Ovary (tissue), 9 donors: ENCODE results near the gene PTPRO. TPM values are rescaled to one million over a fixed set of nuclear protein-coding genes. Genes with fewer than 3 reads are reported as not detected.

Source experiments
- DNase-seq, 5 donors: peaks; one replicate each; pipeline ENCODE4 v3.0.0-alpha.2; 2019 to 2020
- H3K27ac ChIP-seq, 2 donors: fragments of 200-600 bp; one replicate each; pipeline versions ENCODE4 v1.5.1 to v1.8.0; 2019 to 2022
- H3K27me3 ChIP-seq: fragments of 200-600 bp; one replicate; pipeline ENCODE4 v1.8.0; 2022
- H3K36me3 ChIP-seq: fragments of 200-600 bp; sonication (generic); one replicate; pipeline ENCODE4 v1.5.1; 2019
- H3K4me1 ChIP-seq: one replicate; pipeline ENCODE4 v1.8.1; 2013; ENCODE audit warnings: mild to moderate bottlenecking, moderate library complexity; ENCODE audit not compliant: insufficient read depth
- H3K4me3 ChIP-seq: fragments of 200-600 bp; sonication (generic); one replicate; pipeline ENCODE4 v1.5.1; 2017
- H3K9me3 ChIP-seq, 2 donors: fragments of 200-600 bp in 1 of 2; sonication (generic) in 1 of 2; one replicate each; pipeline versions ENCODE4 v1.5.1 to v1.8.1; 2013 to 2019; ENCODE audit warnings: mild to moderate bottlenecking in 1 of 2, moderate library complexity in 1 of 2
- CTCF ChIP-seq, 3 donors: fragments of 450-650 bp in 2 of 3; fragments of 200-600 bp in 1 of 3; IDR thresholded peaks; one replicate each; pipeline versions ENCODE4 v1.5.1 to v1.8.0; 2016 to 2022; ENCODE audit warnings: antibody characterized with exemption in 3 of 3, mild to moderate bottlenecking in 1 of 3
- EP300 ChIP-seq: sonication (generic); formaldehyde crosslinking; IDR thresholded peaks from one replicate; pipeline ENCODE4 v1.6.1; 2017; ENCODE audit warnings: antibody characterized with exemption
- POLR2A ChIP-seq: fragments of 450-650 bp; IDR thresholded peaks from one replicate; pipeline ENCODE4 v1.6.1; 2017; ENCODE audit warnings: antibody characterized with exemption, mild to moderate bottlenecking, moderate library complexity
- WGBS, 3 donors: extraction: QIAGEN DNeasy Blood & Tissue Kit in 1 of 3; methylation state at CpG; one replicate each; pipeline versions ENCODE4 v1.1.5 to v1.1.7; 2013 to 2017; 5-methylcytosine and 5-hydroxymethylcytosine counted together
- intact Hi-C, 4 donors: fragments of 100-400 bp; cut with DNase I; formaldehyde crosslinking; loops; one replicate each; pipeline versions ENCODE4 v1.11.0 to v1.15.1; 2022 to 2023
- polyA plus RNA-seq, 2 donors: library from polyadenylated mRNA; stranded (reverse); fragments of 200-250 nt in 1 of 2; fragments of 350-450 nt in 1 of 2; fragmentation: Illumina TruSeq in 1 of 2; extraction: RNeasy Lipid Tissue Mini Kit (QIAGEN cat#74804) in 1 of 2; gene quantifications; one replicate each; pipeline ENCODE4 v1.2.3, GENCODE V29; 2013 to 2014
- total RNA-seq, 7 donors: library from RNA; depleted of rRNA in 2 of 7; stranded (reverse); fragments of >200 nt in 2 of 7; fragmentation: NEBNext Ultra II Directional in 3 of 7; extraction: Animal tissue kit (Norgen Biotek cat#: 25700) in 3 of 7; gene quantifications; one replicate each; pipeline versions ENCODE4 v1.1.0 to v1.2.4, GENCODE V29; 2016 to 2023
- donor health status: DM: no; HTN: no; CAD: no; lungs with moderate emphysema.
- donor health status: DM: no; HTN: no; CAD: no.
- donor health status: Bipolar disorder and iron deficiency.
- donor health status: DM: yes; HTN: yes; CAD: no.
- donor health status: DM: no; HTN: no; CAD: no.
- donor health status: DM: yes; HTN: yes; CAD: no.

The PTPRO gene
- total and polyA plus RNA-seq, 9 donors = 0.30 to 3.7 (median 0.83) TPM

DNA sequence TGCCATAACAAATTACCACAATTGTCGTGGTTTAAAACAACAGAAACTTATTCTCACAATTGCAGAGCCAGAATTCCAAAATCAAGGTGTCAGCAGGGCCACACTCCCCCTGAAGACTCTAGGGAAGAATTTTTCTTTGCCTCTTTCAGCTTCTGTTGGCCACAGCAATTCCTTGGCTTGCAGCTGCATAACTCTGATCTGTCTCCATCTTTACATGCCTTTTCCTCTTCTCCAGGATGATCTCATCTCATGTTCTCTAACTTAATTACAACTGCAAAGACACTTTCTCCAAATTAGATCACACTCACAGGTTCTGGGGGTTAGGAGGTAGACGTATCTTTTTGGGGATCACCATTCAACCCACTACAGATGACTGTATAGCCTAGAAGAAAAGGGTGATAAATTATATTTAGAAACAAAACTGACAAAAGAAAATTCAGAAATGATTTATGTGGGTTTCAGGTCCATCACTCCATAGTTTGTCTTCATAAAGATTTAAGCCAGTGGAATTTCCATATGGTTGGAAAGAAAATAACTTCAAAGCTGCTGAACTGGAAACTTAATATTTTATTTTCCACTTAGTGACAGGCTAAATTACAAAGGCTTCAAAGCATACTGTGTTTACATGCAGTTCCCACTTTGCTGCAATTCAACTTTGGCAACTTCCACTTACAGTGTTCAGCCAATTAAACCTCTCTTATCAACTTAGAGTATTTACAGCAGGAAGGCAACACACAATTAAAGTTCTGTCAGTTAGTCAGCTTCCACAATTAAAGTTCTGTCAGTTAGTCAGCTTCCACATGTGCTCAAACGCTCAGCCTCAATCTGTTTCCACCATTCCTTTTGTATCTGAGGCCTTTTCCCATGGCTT, 253.6 kb downstream of the PTPRO start:
- H3K4me1 ChIP-seq = no peaks in the 10 kb centered on the region
- intact Hi-C loops = no loop called here
- no peak for TF ChIP-seq CTCF (IDR thresholded peaks at IDR 0.05)
- no peak for TF ChIP-seq POLR2A
- no peak for TF ChIP-seq EP300
- H3K36me3 ChIP-seq = no peaks in the 10 kb centered on the region
- no peaks in the 10 kb centered on the region for H3K27me3 ChIP-seq
- WGBS, 3 donors = 63 to 71% (median 67%) methylated on average over 3 of the region's 3 CpGs
- no peak overlapping the region for H3K27ac ChIP-seq
- H3K4me3 ChIP-seq = no peak overlapping the region
- no peak for DNase-seq
- no peaks in the 10 kb centered on the region for H3K9me3 ChIP-seq

DNA sequence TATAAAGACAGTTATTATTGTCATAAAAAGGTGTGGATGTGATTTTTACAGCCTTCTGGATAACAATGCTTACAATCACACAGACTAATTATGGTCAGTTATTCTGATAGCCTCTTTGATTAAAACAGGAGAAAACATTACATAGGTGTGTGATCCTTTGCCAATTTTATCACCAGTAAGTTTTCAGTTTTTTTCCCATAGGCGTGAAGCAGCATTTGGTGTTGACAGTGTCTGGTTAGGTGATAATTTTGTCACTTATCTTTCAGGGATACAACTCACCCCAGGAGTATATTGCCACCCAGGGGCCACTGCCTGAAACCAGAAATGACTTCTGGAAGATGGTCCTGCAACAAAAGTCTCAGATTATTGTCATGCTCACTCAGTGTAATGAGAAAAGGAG, 258.1 kb downstream of the PTPRO start:
- no peak for DNase-seq
- no peaks in the 10 kb centered on the region for H3K4me1 ChIP-seq
- H3K36me3 ChIP-seq = no peaks in the 10 kb centered on the region
- no peak overlapping the region for H3K4me3 ChIP-seq
- H3K27me3 ChIP-seq = no peaks in the 10 kb centered on the region
- intact Hi-C loops = loop anchor here (5.0 to 10.0 kb wide), 3 partner anchors 43 to 306 kb away; no protein-coding TSS in a partner anchor
- no peak overlapping the region for H3K27ac ChIP-seq
- H3K9me3 ChIP-seq = no peaks in the 10 kb centered on the region
- WGBS, 3 donors = 89 to 94% (median 92%) methylated on average over 1 of the region's 1 CpG
- TF ChIP-seq POLR2A = no peak
- no peak for TF ChIP-seq EP300
- no peak for TF ChIP-seq CTCF (IDR thresholded peaks at IDR 0.05)

- WGBS, 3 donors = 21 to 43% (median 34%) methylated on average over 6 of the region's 6 CpGs
- Histone ChIP-seq H3K4me3 (no peak overlapping the region), H3K9me3 (no peaks in the 10 kb centered on the region), H3K4me1 (no peaks in the 10 kb centered on the region), H3K36me3 (no peaks in the 10 kb centered on the region), H3K27ac (no peak overlapping the region), H3K27me3 (no peaks in the 10 kb centered on the region)
- no peak for DNase-seq
- no peak for TF ChIP-seq POLR2A
- TF ChIP-seq CTCF (IDR thresholded peaks at IDR 0.05) = no peak
- no peak for TF ChIP-seq EP300
- intact Hi-C loops = loop anchor here (5.0 to 10.0 kb wide), 3 partner anchors 44 to 306 kb away; no protein-coding TSS in a partner anchor
Measured at GRCh38 chr12:15581006-15581405, 258.7 kb downstream of the PTPRO start.

- intact Hi-C loops = loop anchor here (5.0 to 10.0 kb wide), 3 partner anchors 47 to 309 kb away; no protein-coding TSS in a partner anchor
- no peak for TF ChIP-seq CTCF (IDR thresholded peaks at IDR 0.05)
- no peak for TF ChIP-seq EP300
- TF ChIP-seq POLR2A = no peak
- no peaks in the 10 kb centered on the region for H3K36me3 ChIP-seq
- no peaks in the 10 kb centered on the region for H3K4me1 ChIP-seq
- H3K4me3 ChIP-seq = no peak overlapping the region
- H3K27ac ChIP-seq = no peak overlapping the region
- no peaks in the 10 kb centered on the region for H3K9me3 ChIP-seq
- 88 to 89% (median 88%) methylated on average over 7 of the region's 7 CpGs for WGBS, 3 donors
- H3K27me3 ChIP-seq = no peaks in the 10 kb centered on the region
- no peak for DNase-seq
Measured at GRCh38 chr12:15583804-15584203, 261.5 kb downstream of the PTPRO start.
